BJ (cell line): ENCODE results near the gene CALY. TPM values are rescaled to one million over a fixed set of nuclear protein-coding genes. Genes with fewer than 3 reads are reported as not detected.

ENCODE experiments used
- CTCF ChIA-PET: fragments of 350-600 bp; formaldehyde crosslinking; extraction: SDS; loops from one replicate; lab custom pipeline; 2021; ENCODE audit warnings: antibody characterized with exemption, inconsistent platforms; lab: Yijun Ruan, JAX
- POLR2A ChIA-PET: fragments of 300-600 bp; sonication (Branson Sonifier 250); formaldehyde crosslinking; extraction: SDS; loops from one replicate; lab custom pipeline; 2021; ENCODE audit warnings: antibody characterized with exemption; lab: Charles Lee
- DNase-seq: peaks from one replicate; pipeline ENCODE4 v3.0.0-alpha.2; 2011; ENCODE audit warnings: low read depth
- H3K27me3 ChIP-seq: 2 replicates; pipeline ENCODE4 v1.6.0; 2011; ENCODE audit warnings: low read length; ENCODE audit not compliant: control insufficient read depth, insufficient read depth
- H3K36me3 ChIP-seq: 2 replicates; pipeline ENCODE4 v1.5.1; 2011; ENCODE audit warnings: low read length; ENCODE audit not compliant: control insufficient read depth, insufficient read depth
- H3K4me3 ChIP-seq: 2 replicates; pipeline ENCODE4 v1.5.1; 2011; ENCODE audit warnings: low read depth, mild to moderate bottlenecking, control low read depth, low read length
- CTCF ChIP-seq: IDR thresholded peaks from 2 replicates; pipeline ENCODE4 v1.5.1; 2011; ENCODE audit warnings: low read depth, mild to moderate bottlenecking, control low read depth, inconsistent platforms, low read length, moderate library complexity; ENCODE audit not compliant: insufficient read depth
- polyA plus RNA-seq: library from polyadenylated mRNA; depleted of rRNA; stranded (reverse); fragments of >200 nt; gene quantifications from 2 replicates; pipeline ENCODE4 v1.2.3, GENCODE V29; 2011

CALY gene
- polyA plus RNA-seq, 1 experiment = 0.91 TPM

GRCh38 chr10:133307776-133308420, 28.8 kb downstream of the CALY start:
- Histone ChIP-seq H3K4me3 (peak overlapping the region; percentile 98), H3K27me3 (no peaks in the 10 kb centered on the region), H3K36me3 (peaks cover 21% of the 10 kb centered on the region)
- TF ChIP-seq CTCF = peak; percentile 85
- CTCF ChIA-PET = interaction anchor here (0.6 to 2.5 kb wide), 16 partner anchors 11 to 346 kb away, joined by 3 to 8 read pairs (median 4); partner anchors contain the start of gene PRAP1
- no peak for DNase-seq
- POLR2A ChIA-PET = no interaction called here

GRCh38 chr10:133306941-133307379, 29.7 kb downstream of the CALY start:
- TF ChIP-seq CTCF = no peak
- peaks cover 22% of the 10 kb centered on the region for H3K36me3 ChIP-seq
- CTCF ChIA-PET = interaction anchor here (0.7 to 2.5 kb wide), 14 partner anchors 11 to 345 kb away, joined by 3 to 8 read pairs (median 4); partner anchors contain the start of gene PRAP1
- H3K27me3 ChIP-seq = no peaks in the 10 kb centered on the region
- no peak overlapping the region for H3K4me3 ChIP-seq
- POLR2A ChIA-PET = no interaction called here
- DNase-seq = no peak

GRCh38 chr10:133306097-133306476, 30.6 kb downstream of the CALY start:
- TF ChIP-seq CTCF = no peak
- H3K4me3 ChIP-seq = no peak overlapping the region
- H3K27me3 ChIP-seq = no peaks in the 10 kb centered on the region
- peaks cover 18% of the 10 kb centered on the region for H3K36me3 ChIP-seq
- CTCF ChIA-PET = interaction anchor here (0.7 to 2.5 kb wide), 2 partner anchors 24 to 48 kb away, joined by 3 to 6 read pairs; no protein-coding TSS in a partner anchor
- no peak for DNase-seq
- POLR2A ChIA-PET = no interaction called here

GRCh38 chr10:133303206-133303605, 33.5 kb downstream of the CALY start:
- no peak overlapping the region for H3K4me3 ChIP-seq
- CTCF ChIA-PET = interaction anchor here (0.7 kb wide), 1 partner anchor 400 kb away, joined by 3 read pairs; no protein-coding TSS in a partner anchor
- POLR2A ChIA-PET = no interaction called here
- DNase-seq = no peak
- TF ChIP-seq CTCF = no peak
- peaks cover 23% of the 10 kb centered on the region for H3K36me3 ChIP-seq
- H3K27me3 ChIP-seq = no peaks in the 10 kb centered on the region

GRCh38 chr10:133302230-133302629, 34.5 kb downstream of the CALY start:
- Histone ChIP-seq H3K27me3 (no peaks in the 10 kb centered on the region), H3K36me3 (peaks cover 28% of the 10 kb centered on the region), H3K4me3 (no peak overlapping the region)
- no peak for DNase-seq
- TF ChIP-seq CTCF = no peak
- CTCF ChIA-PET = no interaction called here
- POLR2A ChIA-PET = no interaction called here
